K562 (cell line): ENCODE measurements around the gene NMNAT3. TPM values are rescaled to one million over a fixed set of nuclear protein-coding genes. Genes with fewer than 3 reads are reported as not detected.

Experiments
- ATAC-seq: fragments of 200-7000 bp; cut with Tn5 transposase; 3 replicates; pipeline ENCODE4 v1.9.1; 2020; ENCODE audit warnings: moderate library complexity
- BruUV-seq: library from RNA; stranded (reverse); fragments of 400-500 nt; replicated peaks from 2 replicates; lab custom pipeline; 2021; lab: Mats Ljungman, UMichigan
- CTCF ChIA-PET: fragments of 300-600 bp; formaldehyde crosslinking; extraction: SDS; loops from one replicate; lab custom pipeline; 2021; ENCODE audit warnings: low intra/inter-chr PET ratio; lab: Yijun Ruan, JAX
- POLR2A ChIA-PET: fragments of 300-600, 350-650 bp; sonication (Branson Sonifier 250); formaldehyde crosslinking; extraction: SDS; loops from one replicate; lab custom pipeline; 2021; ENCODE audit warnings: antibody characterized with exemption, inconsistent platforms; lab: Yijun Ruan, JAX
- DNase-seq, 4 experiments: peaks; one replicate each; pipeline versions ENCODE4 v3.0.0 to v3.0.0-alpha.2; 2011 to 2018; ENCODE audit warnings: low spot score in 3 of 4, mixed read lengths in 3 of 4; ENCODE audit errors: extremely low read depth in 1 of 4
- FAIRE-seq: peaks from 2 replicates; lab custom pipeline; 2011; peaks lifted over from hg19 to GRCh38; lab: Jason Lieb, UNC
- H2AFZ ChIP-seq: 2 replicates; pipeline ENCODE4 v1.6.0; 2011; ENCODE audit warnings: low read depth, low read length, control low read depth, inconsistent platforms
- H3K27ac ChIP-seq: fragments of 200-600 bp; 3 replicates; pipeline ENCODE4 v1.8.0; 2011; ENCODE audit warnings: low read depth, mild to moderate bottlenecking, control low read depth, inconsistent platforms, low read length, moderate library complexity, mixed read lengths; ENCODE audit errors: extremely low read depth
- H3K27me3 ChIP-seq, 2 experiments: fragments of 300-600 bp in 1 of 2; 2 replicates in 1 of 2; 3 replicates in 1 of 2; pipeline versions ENCODE4 v1.6.0 to v1.8.0; 2011; ENCODE audit warnings: inconsistent platforms in 2 of 2, low read length in 2 of 2, mild to moderate bottlenecking in 1 of 2, mixed read lengths in 1 of 2, moderate library complexity in 1 of 2; ENCODE audit not compliant: control insufficient read depth in 2 of 2, insufficient read depth in 2 of 2
- H3K36me3 ChIP-seq: fragments of 300-600 bp; 3 replicates; pipeline ENCODE4 v1.8.0; 2011; ENCODE audit warnings: mild to moderate bottlenecking, low read length, inconsistent platforms; ENCODE audit not compliant: control insufficient read depth, insufficient read depth
- H3K4me1 ChIP-seq, 2 experiments: fragments of 200-600 bp in 1 of 2; replicated peaks in 1 of 2; 2 replicates in 1 of 2; 3 replicates in 1 of 2; pipeline versions ENCODE4 v1.5.1 to v1.8.0; 2011; ENCODE audit warnings: inconsistent platforms in 2 of 2, low read length in 2 of 2, mild to moderate bottlenecking in 1 of 2, mixed read lengths in 1 of 2, moderate library complexity in 1 of 2; ENCODE audit not compliant: control insufficient read depth in 2 of 2, insufficient read depth in 2 of 2
- H3K4me2 ChIP-seq: 2 replicates; pipeline ENCODE4 v1.6.1; 2011; ENCODE audit warnings: low read length, control low read depth, inconsistent platforms, mixed read lengths; ENCODE audit not compliant: insufficient read depth
- H3K4me3 ChIP-seq: fragments of 200-600 bp; sonication (generic), shearing (Covaris generic); 2 replicates; pipeline ENCODE4 v1.5.1; 2016; ENCODE audit warnings: control low read depth, inconsistent platforms
- H3K79me2 ChIP-seq: fragments of 200-600 bp; 3 replicates; pipeline ENCODE4 v1.8.0; 2011; ENCODE audit warnings: low read length, inconsistent platforms; ENCODE audit not compliant: control insufficient read depth, insufficient read depth
- H3K9ac ChIP-seq, 2 experiments: 2 replicates each; pipeline versions ENCODE4 v1.6.0 to v1.6.1; 2011; ENCODE audit warnings: low read depth in 2 of 2, low read length in 2 of 2, control low read depth in 1 of 2, inconsistent platforms in 1 of 2, mild to moderate bottlenecking in 1 of 2, mixed read lengths in 1 of 2; ENCODE audit not compliant: insufficient read depth in 1 of 2
- H3K9me1 ChIP-seq: one replicate; pipeline ENCODE4 v1.6.0; 2011; ENCODE audit warnings: inconsistent platforms, mild to moderate bottlenecking, low read length, moderate library complexity; ENCODE audit not compliant: control insufficient read depth, insufficient read depth
- H3K9me3 ChIP-seq: replicated peaks from 2 replicates; pipeline ENCODE4 v1.5.1; 2011; ENCODE audit warnings: low read depth, low read length, inconsistent platforms; ENCODE audit not compliant: control insufficient read depth, insufficient read depth
- H4K20me1 ChIP-seq: replicated peaks from 2 replicates; pipeline ENCODE4 v1.6.1; 2011; ENCODE audit warnings: low read length, inconsistent platforms, mixed read lengths; ENCODE audit not compliant: control insufficient read depth, insufficient read depth
- CHCHD3 ChIP-seq: fragments of 250-450 bp; sonication (Bioruptor Pico); IDR thresholded peaks from 2 replicates; pipeline ENCODE4 v2.1.2; 2022; ENCODE audit warnings: mild to moderate bottlenecking
- DPF2 ChIP-seq: fragments of 450-650 bp; IDR thresholded peaks from 2 replicates; pipeline ENCODE4 v1.6.1; 2016
- MIER1 ChIP-seq: fragments of 450-650 bp; IDR thresholded peaks from 2 replicates; pipeline ENCODE4 v1.6.1; 2016; ENCODE audit warnings: antibody characterized with exemption, mild to moderate bottlenecking, low read depth
- SUPT5H ChIP-seq: fragments of 450-650 bp; IDR thresholded peaks from 2 replicates; pipeline ENCODE4 v1.6.1; 2016
- ZNF41 ChIP-seq: fragments of 250-450 bp; sonication (Bioruptor Pico); conservative IDR thresholded peaks from 2 replicates; pipeline ENCODE4 v1.4.0; 2020; ENCODE audit warnings: mild to moderate bottlenecking
- ZNF695 ChIP-seq: fragments of 450-650 bp; formaldehyde crosslinking; IDR thresholded peaks from 2 replicates; pipeline ENCODE4 v1.4.0; 2020; ENCODE audit warnings: mild to moderate bottlenecking, moderate library complexity
- WGBS: fragments of 100-300 bp; shearing (Covaris generic); methylation state at CpG from one replicate; pipeline ENCODE4 v1.1.6; 2016; ENCODE audit warnings: low coverage, mixed read lengths; ENCODE audit not compliant: insufficient coverage; ENCODE audit errors: missing lambda C conversion rate; 5-methylcytosine and 5-hydroxymethylcytosine counted together
- in situ Hi-C: fragments of 300-500 bp; cut with MboI; formaldehyde crosslinking; loops from 4 replicates; pipeline ENCODE4 v1.15.0; 2018; ENCODE audit warnings: inconsistent platforms, mixed read lengths
- intact Hi-C: fragments of 100-400 bp; cut with micrococcal nuclease; formaldehyde crosslinking; loops from 2 replicates; pipeline ENCODE4 v1.14.2; 2022
- polyA plus RNA-seq, 8 experiments: library from polyadenylated mRNA; depleted of rRNA in 4 of 8; stranded (reverse) in 5 of 8; unstranded in 3 of 8; fragments of >200 nt; fragmentation: Nextera tagmentation in 2 of 8; fragmentation: Illumina TruSeq in 1 of 8; extraction: Ambion mirVana in 2 of 8; extraction: Trizol in 1 of 8; gene quantifications; 2 replicates each; pipeline versions ENCODE4 v1.2.1 to v1.2.3, GENCODE V29; 2011 to 2014; ENCODE audit warnings: inconsistent platforms in 1 of 8, missing spikeins in 1 of 8
- total RNA-seq, 7 experiments: library from RNA; depleted of rRNA in 6 of 7; stranded (reverse); fragments of >200 nt in 6 of 7; fragmentation: Illumina TruSeq in 2 of 7; extraction: Trizol in 2 of 7; gene quantifications; 2 replicates each; pipeline versions ENCODE4 v1.2.1 to v1.2.3, GENCODE V29; 2011 to 2021; ENCODE audit warnings: low replicate concordance in 1 of 7
- TF ChIP-seq, protein P1 (sequence below): conservative IDR thresholded peaks from 2 replicates; pipeline ENCODE4 v1.6.1; 2011; ENCODE audit warnings: low read depth, mild to moderate bottlenecking, low read length; ENCODE audit not compliant: control insufficient read depth
- TF ChIP-seq, protein P2 (sequence below), 2 experiments: IDR thresholded peaks in 1 of 2; conservative IDR thresholded peaks in 1 of 2; 2 replicates each; pipeline ENCODE4 v1.6.1; 2016; ENCODE audit warnings: low read depth in 2 of 2, mild to moderate bottlenecking in 1 of 2, missing compliant biosample characterization in 1 of 2, missing genetic modification characterization in 1 of 2, moderate library complexity in 1 of 2

The NMNAT3 gene
- total and polyA plus RNA-seq, 9 of the 15 experiments (the other 6 are each of a cell fraction or from before 2014, with no cell fraction given) = 2.3 to 12.5 (median 6.6) TPM

DNA sequence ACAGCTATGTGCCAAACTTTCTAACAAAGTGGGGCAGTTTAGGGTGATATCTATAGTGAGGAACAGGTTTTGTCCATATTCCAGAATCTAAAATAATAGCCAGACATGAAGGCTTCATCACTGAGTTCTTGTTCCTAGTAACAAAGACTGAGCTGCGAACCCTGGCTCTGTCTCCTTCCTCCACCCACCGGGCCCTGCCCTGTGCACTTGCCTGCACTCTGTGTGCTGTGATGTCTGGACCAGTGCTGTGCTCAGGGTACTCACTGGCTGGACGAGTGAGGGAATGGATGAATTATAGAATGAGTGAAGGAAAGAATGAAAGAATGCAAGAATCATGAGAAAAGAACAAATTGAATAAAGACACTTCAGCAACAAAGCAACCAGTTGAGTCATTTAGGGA is 8.9 kb upstream of the NMNAT3 start:
- intact Hi-C loops = no loop called here
- no peak overlapping the region for H3K4me2 ChIP-seq
- no peaks in the 10 kb centered on the region for H3K4me1 ChIP-seq
- peaks cover 5 to 10% of the 10 kb centered on the region in 2 experiments; a peak in 3 of 5 replicates for H3K27me3 ChIP-seq
- WGBS = 0% methylated on average over 3 of the region's 3 CpGs
- TF ChIP-seq ZNF41 (CRISPR knock-in tag) (no peak), ZNF695 (CRISPR knock-in tag) (no peak), SUPT5H (no peak), DPF2 (no peak)
- TF ChIP-seq, protein P1, sequence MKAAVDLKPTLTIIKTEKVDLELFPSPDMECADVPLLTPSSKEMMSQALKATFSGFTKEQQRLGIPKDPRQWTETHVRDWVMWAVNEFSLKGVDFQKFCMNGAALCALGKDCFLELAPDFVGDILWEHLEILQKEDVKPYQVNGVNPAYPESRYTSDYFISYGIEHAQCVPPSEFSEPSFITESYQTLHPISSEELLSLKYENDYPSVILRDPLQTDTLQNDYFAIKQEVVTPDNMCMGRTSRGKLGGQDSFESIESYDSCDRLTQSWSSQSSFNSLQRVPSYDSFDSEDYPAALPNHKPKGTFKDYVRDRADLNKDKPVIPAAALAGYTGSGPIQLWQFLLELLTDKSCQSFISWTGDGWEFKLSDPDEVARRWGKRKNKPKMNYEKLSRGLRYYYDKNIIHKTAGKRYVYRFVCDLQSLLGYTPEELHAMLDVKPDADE = no peak
- POLR2A ChIA-PET = interaction anchor here (0.7 to 1.4 kb wide), 2 partner anchors 9 to 28 kb away, joined by 3 to 5 read pairs; partner anchors contain the start of gene NMNAT3
- H3K9me3 ChIP-seq = no peaks in the 10 kb centered on the region
- H3K9ac ChIP-seq = no peak overlapping the region
- no peaks in the 10 kb centered on the region for H3K79me2 ChIP-seq
- in situ Hi-C loops = no loop called here
- no TSS peak for BruUV-seq
- FAIRE-seq (no peak), DNase-seq (no peak), ATAC-seq (no peak)
- H3K36me3 ChIP-seq = no peaks in the 10 kb centered on the region
- H4K20me1 ChIP-seq = no peaks in the 10 kb centered on the region
- no peak overlapping the region for H2AFZ ChIP-seq
- no peaks in the 10 kb centered on the region for H3K9me1 ChIP-seq
- H3K4me3 ChIP-seq = no peak overlapping the region
- CTCF ChIA-PET = no interaction called here
- H3K27ac ChIP-seq = no peak overlapping the region

DNA sequence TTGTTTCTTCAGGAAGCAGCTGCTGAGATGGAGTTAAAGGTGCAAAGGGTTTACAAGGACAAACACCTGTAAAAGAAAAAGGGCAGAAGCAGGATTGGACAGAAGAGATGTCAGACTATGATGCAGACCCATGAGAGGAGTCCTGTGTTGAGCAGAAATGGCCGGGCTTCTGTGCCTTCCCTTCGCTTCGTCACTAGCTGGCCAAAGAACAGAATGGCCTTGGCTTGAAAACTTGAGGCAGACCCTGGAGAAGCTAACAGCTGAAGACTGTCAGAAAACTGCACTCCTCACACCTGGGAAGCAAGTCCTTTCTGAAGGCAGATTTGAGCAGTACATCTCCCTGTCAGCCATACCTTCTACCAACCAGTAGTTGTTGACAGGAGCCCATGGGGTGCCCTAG is 8.4 kb upstream of the NMNAT3 start:
- no peak for FAIRE-seq
- Histone ChIP-seq H3K9me1 (no peaks in the 10 kb centered on the region), H3K27me3 (peaks cover 5 to 10% of the 10 kb centered on the region in 2 experiments; a peak in 3 of 5 replicates), H3K4me3 (no peak overlapping the region), H3K9me3 (no peaks in the 10 kb centered on the region), H3K36me3 (no peaks in the 10 kb centered on the region), H3K79me2 (no peaks in the 10 kb centered on the region), H4K20me1 (no peaks in the 10 kb centered on the region), H2AFZ (no peak overlapping the region), H3K27ac (no peak overlapping the region), H3K4me1 (no peaks in the 10 kb centered on the region), H3K4me2 (no peak overlapping the region), H3K9ac (no peak overlapping the region)
- WGBS = 0% methylated on average over 3 of the region's 3 CpGs
- no TSS peak for BruUV-seq
- no peak for TF ChIP-seq MIER1
- no peak for TF ChIP-seq CHCHD3 (CRISPR knock-in tag)
- TF ChIP-seq, protein P2, sequence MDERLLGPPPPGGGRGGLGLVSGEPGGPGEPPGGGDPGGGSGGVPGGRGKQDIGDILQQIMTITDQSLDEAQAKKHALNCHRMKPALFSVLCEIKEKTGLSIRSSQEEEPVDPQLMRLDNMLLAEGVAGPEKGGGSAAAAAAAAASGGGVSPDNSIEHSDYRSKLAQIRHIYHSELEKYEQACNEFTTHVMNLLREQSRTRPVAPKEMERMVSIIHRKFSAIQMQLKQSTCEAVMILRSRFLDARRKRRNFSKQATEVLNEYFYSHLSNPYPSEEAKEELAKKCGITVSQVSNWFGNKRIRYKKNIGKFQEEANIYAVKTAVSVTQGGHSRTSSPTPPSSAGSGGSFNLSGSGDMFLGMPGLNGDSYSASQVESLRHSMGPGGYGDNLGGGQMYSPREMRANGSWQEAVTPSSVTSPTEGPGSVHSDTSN (CRISPR knock-in tag; IDR thresholded peaks at IDR 0.05; ENCODE audit: low read depth) = no peak
- TF ChIP-seq, protein P2 (tag; conservative IDR thresholded peaks at IDR 0.05; ENCODE audit: low read depth) = no peak
- in situ Hi-C loops (no loop called here), intact Hi-C loops (no loop called here)
- CTCF ChIA-PET = no interaction called here
- no peak for ATAC-seq
- POLR2A ChIA-PET = interaction anchor here (0.7 to 1.4 kb wide), 2 partner anchors 9 to 28 kb away, joined by 3 to 5 read pairs; partner anchors contain the start of gene NMNAT3
- DNase-seq = no peak
